Measurements from ENCODE around the gene OXGR1.
A peak's percentile ranks its signal among the peaks of the same experiment; 100 is the strongest.

Gene OXGR1

GRCh38 chr13:96966415-96967102 is 27.7 kb downstream of the OXGR1 start:
- no peak for DNase-seq (ENCODE audit: low read depth)
- TF ChIP-seq CTCF (IDR thresholded peaks at IDR 0.05; ENCODE audit: insufficient read depth, low read depth, low read length, missing control alignments): no peak
- H3K4me3 ChIP-seq (ENCODE audit: low read depth, low read length): no peak overlapping the region

GRCh38 chr13:96963786-96964475 is 30.3 kb downstream of the OXGR1 start:
- no peak for TF ChIP-seq CTCF (IDR thresholded peaks at IDR 0.05; ENCODE audit: insufficient read depth, low read depth, low read length, missing control alignments)
- no peak overlapping the region for H3K4me3 ChIP-seq (ENCODE audit: low read depth, low read length)
- DNase-seq (ENCODE audit: low read depth): no peak

GRCh38 chr13:96960379-96960778 is 33.9 kb downstream of the OXGR1 start:
- no peak for TF ChIP-seq CTCF (IDR thresholded peaks at IDR 0.05; ENCODE audit: insufficient read depth, low read depth, low read length, missing control alignments)

GRCh38 chr13:96958286-96958891 is 35.9 kb downstream of the OXGR1 start:
- peak; percentile 24 for DNase-seq (ENCODE audit: low read depth)
- TF ChIP-seq CTCF (IDR thresholded peaks at IDR 0.05; ENCODE audit: insufficient read depth, low read depth, low read length, missing control alignments): peak; percentile 66
- no peak overlapping the region for H3K4me3 ChIP-seq (ENCODE audit: low read depth, low read length)

More at GRCh38 chr13:96960379-96960778, 33.9 kb downstream of the OXGR1 start:
- H3K4me3 ChIP-seq (ENCODE audit: low read depth, low read length): no peak overlapping the region
- DNase-seq (ENCODE audit: low read depth): no peak

GRCh38 chr13:96952595-96952994 is 41.7 kb downstream of the OXGR1 start:
- DNase-seq (ENCODE audit: low read depth): no peak
- H3K4me3 ChIP-seq (ENCODE audit: low read depth, low read length): no peak overlapping the region
- TF ChIP-seq CTCF (IDR thresholded peaks at IDR 0.05; ENCODE audit: insufficient read depth, low read depth, low read length, missing control alignments): no peak

GRCh38 chr13:96948127-96948526 is 46.1 kb downstream of the OXGR1 start:
- DNase-seq (ENCODE audit: low read depth): no peak
- no peak overlapping the region for H3K4me3 ChIP-seq (ENCODE audit: low read depth, low read length)
- TF ChIP-seq CTCF (IDR thresholded peaks at IDR 0.05; ENCODE audit: insufficient read depth, low read depth, low read length, missing control alignments): no peak

Measured in GM12865 (cell line).